IMR-90 (cell line): ENCODE measurements around the gene RPL12.

Source experiments
- CEBPB ChIP-seq: IDR thresholded peaks from 2 replicates; pipeline ENCODE4 v1.6.1; 2012; ENCODE audit warnings: low read depth, low read length, improper control_type of control experiment
- FOS ChIP-seq: fragments of 150-350 bp; IDR thresholded peaks from 2 replicates; pipeline ENCODE4 v1.6.1; 2016; ENCODE audit warnings: low read depth, low read length
- MAFK ChIP-seq: IDR thresholded peaks from 2 replicates; pipeline ENCODE4 v1.6.1; 2012; ENCODE audit warnings: low read depth, low read length, improper control_type of control experiment
- MXI1 ChIP-seq: IDR thresholded peaks from 2 replicates; pipeline ENCODE4 v1.6.1; 2012; ENCODE audit warnings: low read depth, mild to moderate bottlenecking, low read length, moderate library complexity, borderline replicate concordance
- POLR2A ChIP-seq: IDR thresholded peaks from 2 replicates; pipeline ENCODE4 v1.6.1; 2012; ENCODE audit warnings: mild to moderate bottlenecking, low read depth, low read length
- RCOR1 ChIP-seq: IDR thresholded peaks from 2 replicates; pipeline ENCODE4 v1.6.1; 2012; ENCODE audit warnings: mild to moderate bottlenecking, low read length, improper control_type of control experiment; ENCODE audit not compliant: insufficient replicate concordance
- TF ChIP-seq, protein P1 (sequence below): conservative IDR thresholded peaks from 2 replicates; pipeline ENCODE4 v1.5.1; 2012; ENCODE audit warnings: mild to moderate bottlenecking, low read depth, low read length, improper control_type of control experiment
- TF ChIP-seq, protein P2 (sequence below): fragments of 150-350 bp; IDR thresholded peaks from 2 replicates; pipeline ENCODE4 v1.6.1; 2016; ENCODE audit warnings: low read depth, mild to moderate bottlenecking, low read length, moderate library complexity, borderline replicate concordance

DNA sequence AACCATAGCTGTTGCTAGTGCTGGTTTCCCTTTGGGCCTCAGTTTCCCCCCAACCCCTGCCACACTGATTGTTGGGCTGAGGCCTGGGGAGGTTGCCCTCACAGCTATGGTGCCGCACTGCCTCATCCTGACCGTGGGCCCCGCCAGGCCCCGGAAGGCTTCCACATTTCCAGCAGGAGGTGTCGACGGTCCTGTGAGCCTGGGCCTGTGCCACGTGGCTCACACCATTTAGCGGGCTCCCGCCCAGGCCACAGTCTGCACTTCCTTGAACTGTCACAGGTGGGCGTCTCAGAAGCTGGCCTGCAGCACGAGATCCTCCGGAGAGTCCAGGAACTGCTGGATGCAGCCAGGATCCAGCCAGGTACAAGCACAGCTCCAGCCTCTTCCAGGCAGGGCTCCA is 45.8 kb upstream of the RPL12 start:
- TF ChIP-seq POLR2A (no peak), FOS (no peak), RCOR1 (no peak), CEBPB (no peak), MAFK (no peak), MXI1 (no peak)
- TF ChIP-seq, protein P1, sequence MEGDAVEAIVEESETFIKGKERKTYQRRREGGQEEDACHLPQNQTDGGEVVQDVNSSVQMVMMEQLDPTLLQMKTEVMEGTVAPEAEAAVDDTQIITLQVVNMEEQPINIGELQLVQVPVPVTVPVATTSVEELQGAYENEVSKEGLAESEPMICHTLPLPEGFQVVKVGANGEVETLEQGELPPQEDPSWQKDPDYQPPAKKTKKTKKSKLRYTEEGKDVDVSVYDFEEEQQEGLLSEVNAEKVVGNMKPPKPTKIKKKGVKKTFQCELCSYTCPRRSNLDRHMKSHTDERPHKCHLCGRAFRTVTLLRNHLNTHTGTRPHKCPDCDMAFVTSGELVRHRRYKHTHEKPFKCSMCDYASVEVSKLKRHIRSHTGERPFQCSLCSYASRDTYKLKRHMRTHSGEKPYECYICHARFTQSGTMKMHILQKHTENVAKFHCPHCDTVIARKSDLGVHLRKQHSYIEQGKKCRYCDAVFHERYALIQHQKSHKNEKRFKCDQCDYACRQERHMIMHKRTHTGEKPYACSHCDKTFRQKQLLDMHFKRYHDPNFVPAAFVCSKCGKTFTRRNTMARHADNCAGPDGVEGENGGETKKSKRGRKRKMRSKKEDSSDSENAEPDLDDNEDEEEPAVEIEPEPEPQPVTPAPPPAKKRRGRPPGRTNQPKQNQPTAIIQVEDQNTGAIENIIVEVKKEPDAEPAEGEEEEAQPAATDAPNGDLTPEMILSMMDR: no peak
- TF ChIP-seq, protein P2, sequence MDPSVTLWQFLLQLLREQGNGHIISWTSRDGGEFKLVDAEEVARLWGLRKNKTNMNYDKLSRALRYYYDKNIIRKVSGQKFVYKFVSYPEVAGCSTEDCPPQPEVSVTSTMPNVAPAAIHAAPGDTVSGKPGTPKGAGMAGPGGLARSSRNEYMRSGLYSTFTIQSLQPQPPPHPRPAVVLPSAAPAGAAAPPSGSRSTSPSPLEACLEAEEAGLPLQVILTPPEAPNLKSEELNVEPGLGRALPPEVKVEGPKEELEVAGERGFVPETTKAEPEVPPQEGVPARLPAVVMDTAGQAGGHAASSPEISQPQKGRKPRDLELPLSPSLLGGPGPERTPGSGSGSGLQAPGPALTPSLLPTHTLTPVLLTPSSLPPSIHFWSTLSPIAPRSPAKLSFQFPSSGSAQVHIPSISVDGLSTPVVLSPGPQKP: no peak
